DLD1 (cell line): ENCODE data around the gene FOXL2NB.

Experiments
- in situ Hi-C: cut with HindIII; loops from 2 replicates; pipeline ENCODE4 v1.10.0; 2017; ENCODE audit warnings: low sequenced_read_pairs

Gene FOXL2NB

DNA sequence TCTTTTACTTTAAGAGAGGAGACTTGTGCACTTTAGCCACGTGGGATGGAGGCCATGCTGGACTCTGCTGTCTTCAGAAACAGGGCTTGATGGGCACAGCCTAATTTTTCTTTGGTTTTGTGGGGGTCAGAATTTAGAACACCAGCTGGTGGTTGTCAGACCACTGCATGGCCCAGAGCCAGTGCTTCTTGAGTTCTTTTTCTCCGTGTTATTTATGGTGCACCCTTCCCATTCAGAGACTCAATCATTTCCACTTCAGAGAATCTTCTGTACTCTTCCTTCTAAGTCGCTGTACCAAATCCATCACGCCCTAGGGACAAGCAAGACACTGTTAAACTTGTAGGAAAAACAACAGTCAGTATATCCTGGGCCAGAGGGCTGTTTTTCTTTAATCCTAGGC, 38.9 kb downstream of the FOXL2NB start:
- in situ Hi-C loops: no loop called here

DNA sequence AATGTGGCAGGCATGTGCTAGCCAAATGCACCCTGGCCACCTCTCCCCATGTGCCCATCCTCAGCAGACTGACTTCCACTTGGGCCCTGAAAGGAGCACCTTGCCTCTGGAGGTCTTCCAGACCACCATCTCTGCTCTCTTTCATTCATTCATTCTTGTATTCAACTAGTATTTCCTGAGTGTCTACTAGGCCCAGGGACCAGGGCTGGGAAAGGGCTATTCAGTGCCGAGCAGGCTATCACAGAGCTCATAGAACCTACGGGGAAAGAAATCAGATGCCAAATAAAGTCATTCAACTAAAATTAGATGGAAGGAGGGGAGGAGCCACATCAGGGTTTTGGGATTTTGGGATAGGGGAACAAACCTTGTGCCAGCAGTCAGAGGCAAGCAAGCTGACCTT, 40.2 kb downstream of the FOXL2NB start:
- in situ Hi-C loops: no loop called here

DNA sequence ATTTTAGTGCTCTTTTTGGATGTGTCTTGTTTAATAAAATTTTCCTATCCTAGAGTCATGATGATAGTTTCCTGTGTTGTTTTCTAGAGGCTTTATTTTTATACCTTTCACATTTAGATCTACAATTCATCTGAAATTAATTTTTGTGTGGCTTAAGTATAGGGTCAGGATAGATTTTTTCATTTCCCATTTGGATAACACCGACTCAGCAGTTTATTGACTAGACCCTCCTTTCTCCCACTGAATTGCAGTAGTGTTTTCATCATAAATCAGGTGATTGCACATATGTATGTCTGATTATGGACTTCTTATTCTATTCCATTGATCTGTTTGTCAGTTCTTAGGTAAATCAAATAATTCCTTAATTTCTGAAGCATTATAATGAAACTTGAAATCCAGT, 48.7 kb downstream of the FOXL2NB start:
- in situ Hi-C loops: no loop called here
